H1 (cell line): Measurements from ENCODE around the gene C18orf54. TPM values are rescaled to one million over a fixed set of nuclear protein-coding genes. Genes with fewer than 3 reads are reported as not detected.

Experiments used
- FOSL1 ChIP-seq: IDR thresholded peaks from 2 replicates; pipeline ENCODE4 v1.6.1; 2011; ENCODE audit warnings: mild to moderate bottlenecking, low read depth, low read length, moderate library complexity; ENCODE audit not compliant: insufficient read depth
- POLR2A ChIP-seq, 2 experiments: IDR thresholded peaks; 1 replicate in 1 of 2; 2 replicates in 1 of 2; pipeline ENCODE4 v1.6.1; 2011; ENCODE audit warnings: low read depth in 2 of 2, low read length in 2 of 2, mild to moderate bottlenecking in 2 of 2; ENCODE audit errors: control extremely low read depth in 1 of 2
- ZNF274 ChIP-seq: IDR thresholded peaks from 2 replicates; pipeline ENCODE4 v1.7.0; 2012; ENCODE audit warnings: low read length, borderline replicate concordance; ENCODE audit errors: extremely low read depth
- polyA plus RNA-seq, 7 experiments: library from polyadenylated mRNA; depleted of rRNA in 3 of 7; stranded (reverse) in 5 of 7; unstranded in 2 of 7; fragments of >200 nt in 5 of 7; fragments of 200-250 nt in 2 of 7; gene quantifications; 1 replicate in 5 of 7; 2 replicates in 1 of 7; 4 replicates in 1 of 7; pipeline versions ENCODE4 v1.2.1 to v1.2.3, GENCODE V29; 2011 to 2013; ENCODE audit warnings: missing spikeins in 2 of 7, mixed read lengths in 2 of 7
- total RNA-seq: library from RNA; stranded (reverse); fragmentation: NEBNext Ultra II Directional; extraction: Animal tissue kit (Norgen Biotek cat#: 25700); gene quantifications from 2 replicates; pipeline ENCODE4 v1.2.1, GENCODE V29; 2021

C18orf54 gene
- total and polyA plus RNA-seq, 2 of the 8 experiments (the other 6 are each of a cell fraction or from before 2014, with no cell fraction given): 6.7 to 30.9 TPM

GRCh38 chr18:54323970-54324369, 33.7 kb upstream of the C18orf54 start (continued):
- TF ChIP-seq ZNF274: no peak
- no peak for TF ChIP-seq POLR2A (IDR thresholded peaks at IDR 0.05; ENCODE audit: control extremely low read depth in 1 of 2, low read depth in 2 of 2, low read length in 2 of 2)
- no peak for TF ChIP-seq FOSL1
